ENCODE results near the gene PALMD. TPM values are rescaled to one million over a fixed set of nuclear protein-coding genes. Genes with fewer than 3 reads are reported as not detected.

PALMD gene
- total and polyA plus RNA-seq, 11 donors: 74.0 to 236 (median 120) TPM

DNA sequence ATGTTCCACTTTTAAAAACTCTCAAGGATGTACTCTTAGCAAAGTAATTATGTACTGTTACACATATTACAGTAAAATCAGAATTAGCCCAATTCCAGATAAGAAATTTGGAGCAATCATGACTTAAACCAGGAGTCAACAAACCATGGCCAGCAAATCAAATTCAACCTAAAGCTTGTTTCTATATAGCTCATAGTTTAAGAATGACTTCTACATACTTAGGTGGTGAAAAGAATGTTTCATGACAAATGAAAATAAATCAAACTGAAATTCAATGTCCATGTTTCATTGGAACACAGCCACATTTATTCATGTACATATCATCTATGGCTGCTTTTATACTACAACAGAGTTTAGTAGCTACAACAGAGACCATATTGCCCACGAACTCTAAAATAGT lies 85.5 kb downstream of the PALMD start:
- H3K27me3 ChIP-seq: no peaks in the 10 kb centered on the region
- no peak overlapping the region for H3K4me3 ChIP-seq
- WGBS, 4 donors: 89 to 95% (median 93%) methylated on average over 1 of the region's 1 CpG
- H3K4me1 ChIP-seq: peaks cover 0 to 21% (median 8%) of the 10 kb centered on the region in 12 donors
- H3K27ac ChIP-seq: no peak overlapping the region
- DNase-seq (no peak), ATAC-seq (no peak)
- no peaks in the 10 kb centered on the region for H3K9me3 ChIP-seq
- intact Hi-C loops (cut with DNase I): loop anchor here in 4 of 10 donors (10.0 kb wide), 3 partner anchors 547 to 937 kb away; no protein-coding TSS in a partner anchor
- TF ChIP-seq POLR2A (IDR thresholded peaks at IDR 0.05): no peak
- TF ChIP-seq, protein P1, sequence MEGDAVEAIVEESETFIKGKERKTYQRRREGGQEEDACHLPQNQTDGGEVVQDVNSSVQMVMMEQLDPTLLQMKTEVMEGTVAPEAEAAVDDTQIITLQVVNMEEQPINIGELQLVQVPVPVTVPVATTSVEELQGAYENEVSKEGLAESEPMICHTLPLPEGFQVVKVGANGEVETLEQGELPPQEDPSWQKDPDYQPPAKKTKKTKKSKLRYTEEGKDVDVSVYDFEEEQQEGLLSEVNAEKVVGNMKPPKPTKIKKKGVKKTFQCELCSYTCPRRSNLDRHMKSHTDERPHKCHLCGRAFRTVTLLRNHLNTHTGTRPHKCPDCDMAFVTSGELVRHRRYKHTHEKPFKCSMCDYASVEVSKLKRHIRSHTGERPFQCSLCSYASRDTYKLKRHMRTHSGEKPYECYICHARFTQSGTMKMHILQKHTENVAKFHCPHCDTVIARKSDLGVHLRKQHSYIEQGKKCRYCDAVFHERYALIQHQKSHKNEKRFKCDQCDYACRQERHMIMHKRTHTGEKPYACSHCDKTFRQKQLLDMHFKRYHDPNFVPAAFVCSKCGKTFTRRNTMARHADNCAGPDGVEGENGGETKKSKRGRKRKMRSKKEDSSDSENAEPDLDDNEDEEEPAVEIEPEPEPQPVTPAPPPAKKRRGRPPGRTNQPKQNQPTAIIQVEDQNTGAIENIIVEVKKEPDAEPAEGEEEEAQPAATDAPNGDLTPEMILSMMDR (IDR thresholded peaks at IDR 0.05): no peak
- peaks cover 0 to 11% (median 0%) of the 10 kb centered on the region in 9 donors for H3K36me3 ChIP-seq

DNA sequence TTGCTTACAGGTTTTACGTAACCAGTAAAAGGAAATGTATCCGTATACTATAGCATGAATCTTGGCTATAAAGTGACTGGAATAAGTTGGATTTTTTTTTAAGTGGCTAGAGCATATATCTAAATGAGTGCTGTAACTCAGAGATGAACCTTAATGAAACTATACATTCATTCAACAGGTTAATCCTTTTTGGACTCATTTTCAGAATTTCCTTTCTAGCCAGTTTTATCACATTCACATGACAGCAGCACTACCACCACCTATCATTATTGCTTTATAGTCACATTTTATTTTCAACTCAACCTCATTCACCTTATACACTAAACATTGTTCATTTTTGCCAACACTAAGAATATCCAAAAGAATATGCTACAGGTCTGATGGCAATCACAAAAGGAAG lies 89.9 kb downstream of the PALMD start:
- Histone ChIP-seq H3K4me1 (peaks cover 0 to 5% (median 0%) of the 10 kb centered on the region in 12 donors), H3K27ac (no peak overlapping the region), H3K9me3 (no peaks in the 10 kb centered on the region), H3K27me3 (no peaks in the 10 kb centered on the region), H3K4me3 (no peak overlapping the region), H3K36me3 (peaks cover 0 to 28% (median 12%) of the 10 kb centered on the region in 9 donors)
- no peak for ATAC-seq
- no peak for DNase-seq
- WGBS, 4 donors: 72 to 97% (median 85%) methylated on average over 2 of the region's 2 CpGs
- TF ChIP-seq, protein P1 (IDR thresholded peaks at IDR 0.05): no peak
- TF ChIP-seq POLR2A (IDR thresholded peaks at IDR 0.05): no peak
- intact Hi-C loops (cut with DNase I): loop anchor here in 4 of 10 donors (10.0 kb wide), 3 partner anchors 551 to 941 kb away; no protein-coding TSS in a partner anchor

DNA sequence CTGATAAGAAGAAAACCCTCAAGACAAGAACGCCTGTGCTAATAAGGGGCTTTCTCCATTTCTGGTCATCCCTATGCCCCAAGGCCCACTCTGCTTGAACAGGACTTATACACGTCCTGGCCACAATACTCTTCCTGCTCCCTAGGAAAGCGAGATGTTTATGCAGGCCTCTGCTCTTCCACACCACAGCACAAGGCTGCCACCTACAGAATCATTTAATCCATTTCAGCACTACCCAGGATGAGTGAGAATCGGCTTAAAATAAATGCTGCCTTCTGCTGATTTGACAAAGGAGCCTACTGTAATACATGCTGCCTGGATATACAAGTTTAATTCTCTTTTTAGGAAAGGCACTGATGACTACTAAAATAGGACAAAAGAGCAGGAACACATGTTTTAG lies 91.1 kb downstream of the PALMD start:
- intact Hi-C loops (cut with DNase I): loop anchor here in 4 of 10 donors (10.0 kb wide), 3 partner anchors 552 to 942 kb away; no protein-coding TSS in a partner anchor
- Histone ChIP-seq H3K4me3 (no peak overlapping the region), H3K27me3 (no peaks in the 10 kb centered on the region), H3K27ac (peak overlapping the region in 1 of 12 donors; percentile 8), H3K36me3 (peaks cover 0 to 40% (median 19%) of the 10 kb centered on the region in 9 donors), H3K9me3 (no peaks in the 10 kb centered on the region), H3K4me1 (peaks cover 0 to 5% (median 0%) of the 10 kb centered on the region in 12 donors)
- ATAC-seq (peak; percentile 87 to 95 (median 90)), DNase-seq (peak in 2 of 5 donors; percentile 21 to 24)
- TF ChIP-seq, protein P1 (IDR thresholded peaks at IDR 0.05): peak; percentile 35 to 71 (median 56)
- TF ChIP-seq POLR2A (IDR thresholded peaks at IDR 0.05): no peak
- 7 to 29% (median 18%) methylated on average over 4 of the region's 4 CpGs for WGBS, 4 donors

DNA sequence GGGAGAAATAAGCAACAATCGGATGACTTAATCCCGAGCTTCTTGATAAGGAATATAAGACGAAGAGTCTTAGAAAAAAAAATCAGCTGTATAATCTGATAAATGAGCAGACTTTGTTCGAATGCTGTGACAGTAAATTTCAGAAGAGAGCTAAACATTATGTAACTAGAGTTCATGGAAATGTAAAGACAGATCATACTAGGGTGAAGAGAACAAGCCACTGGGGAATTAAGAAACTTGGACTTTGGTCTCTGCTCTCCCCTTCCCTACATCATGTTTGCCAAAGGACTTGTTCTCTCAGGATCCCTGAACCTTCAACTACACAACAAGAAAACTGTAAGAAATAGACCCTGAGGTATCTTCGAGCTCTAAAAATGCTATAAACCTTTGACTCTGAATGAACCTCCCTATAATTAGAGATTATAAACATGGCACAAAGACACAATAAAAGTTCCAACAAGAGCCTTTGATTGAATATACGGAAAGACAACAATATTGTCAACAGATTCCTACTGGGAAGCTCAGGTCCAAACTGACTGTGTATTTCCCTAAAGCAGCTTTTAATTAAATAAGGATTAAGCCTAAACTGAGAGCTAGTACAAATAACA lies 93.0 kb downstream of the PALMD start:
- intact Hi-C loops (cut with DNase I): loop anchor here in 4 of 10 donors (10.0 kb wide), 3 partner anchors 554 to 944 kb away; no protein-coding TSS in a partner anchor
- TF ChIP-seq, protein P1 (IDR thresholded peaks at IDR 0.05): no peak
- no peak for TF ChIP-seq POLR2A (IDR thresholded peaks at IDR 0.05)
- no peak for ATAC-seq

More for the DNA sequence above, 93.0 kb downstream of the PALMD start:
- no peak for DNase-seq
- H3K27ac ChIP-seq: no peak overlapping the region
- H3K27me3 ChIP-seq: no peaks in the 10 kb centered on the region
- H3K4me1 ChIP-seq: peaks cover 0 to 5% (median 0%) of the 10 kb centered on the region in 12 donors
- H3K4me3 ChIP-seq: no peak overlapping the region
- H3K36me3 ChIP-seq: peaks cover 0 to 50% (median 21%) of the 10 kb centered on the region in 9 donors
- H3K9me3 ChIP-seq: no peaks in the 10 kb centered on the region
- 75 to 90% (median 80%) methylated on average over 6 of the region's 6 CpGs for WGBS, 4 donors
